ENCODE measurements around the gene ZNF32. TPM values are rescaled to one million over a fixed set of nuclear protein-coding genes. Genes with fewer than 3 reads are reported as not detected.
A peak's percentile ranks its signal among the peaks of the same experiment; 100 is the strongest.

The ZNF32 gene
- total RNA-seq, 2 experiments from 2014 or later = 12.5 to 13.7 TPM

DNA sequence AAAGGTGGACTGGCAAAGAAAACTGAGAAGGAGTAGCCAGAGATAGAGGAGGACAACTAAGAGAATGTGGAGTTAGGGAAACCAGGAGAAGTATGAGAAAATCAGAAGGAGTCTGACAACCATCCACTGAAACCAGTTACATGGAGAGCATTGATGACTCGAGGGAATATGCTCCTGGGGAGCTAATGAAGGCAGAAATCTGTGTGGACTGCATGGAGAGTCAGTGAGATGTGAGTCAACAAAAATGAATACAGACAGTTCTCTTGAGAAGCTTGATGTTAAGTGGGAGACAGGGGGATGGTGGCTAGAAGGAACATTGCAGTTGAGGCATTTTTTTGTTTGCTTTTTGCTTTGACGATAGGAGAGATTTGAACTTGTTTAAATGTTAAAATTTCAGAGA is 34.3 kb upstream of the ZNF32 start:
- ChIA-PET POLR2A (no interaction called here), CTCF (interaction anchor here (0.5 to 2.3 kb wide), 18 partner anchors 9 to 1100 kb away, joined by 3 to 26 read pairs (median 3); no protein-coding TSS in a partner anchor)
- no peak overlapping the region for H3K4me3 Mint-ChIP-seq
- H3K9me3 Mint-ChIP-seq = no peaks in the 10 kb centered on the region
- H3K27ac Mint-ChIP-seq = no peak overlapping the region
- ATAC-seq (no peak), DNase-seq (no peak)
- H3K36me3 Mint-ChIP-seq (ENCODE audit: low read depth) = no peaks in the 10 kb centered on the region
- intact Hi-C loops (cut with micrococcal nuclease) = loop anchor here (10.0 kb wide), 1 partner anchor 632 kb away; no protein-coding TSS in a partner anchor
- peaks cover 28% of the 10 kb centered on the region for H3K27me3 Mint-ChIP-seq
- TF ChIP-seq, protein P1, sequence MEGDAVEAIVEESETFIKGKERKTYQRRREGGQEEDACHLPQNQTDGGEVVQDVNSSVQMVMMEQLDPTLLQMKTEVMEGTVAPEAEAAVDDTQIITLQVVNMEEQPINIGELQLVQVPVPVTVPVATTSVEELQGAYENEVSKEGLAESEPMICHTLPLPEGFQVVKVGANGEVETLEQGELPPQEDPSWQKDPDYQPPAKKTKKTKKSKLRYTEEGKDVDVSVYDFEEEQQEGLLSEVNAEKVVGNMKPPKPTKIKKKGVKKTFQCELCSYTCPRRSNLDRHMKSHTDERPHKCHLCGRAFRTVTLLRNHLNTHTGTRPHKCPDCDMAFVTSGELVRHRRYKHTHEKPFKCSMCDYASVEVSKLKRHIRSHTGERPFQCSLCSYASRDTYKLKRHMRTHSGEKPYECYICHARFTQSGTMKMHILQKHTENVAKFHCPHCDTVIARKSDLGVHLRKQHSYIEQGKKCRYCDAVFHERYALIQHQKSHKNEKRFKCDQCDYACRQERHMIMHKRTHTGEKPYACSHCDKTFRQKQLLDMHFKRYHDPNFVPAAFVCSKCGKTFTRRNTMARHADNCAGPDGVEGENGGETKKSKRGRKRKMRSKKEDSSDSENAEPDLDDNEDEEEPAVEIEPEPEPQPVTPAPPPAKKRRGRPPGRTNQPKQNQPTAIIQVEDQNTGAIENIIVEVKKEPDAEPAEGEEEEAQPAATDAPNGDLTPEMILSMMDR (IDR thresholded peaks at IDR 0.05) = no peak
- H3K4me1 Mint-ChIP-seq (ENCODE audit: low read depth) = no peaks in the 10 kb centered on the region

DNA sequence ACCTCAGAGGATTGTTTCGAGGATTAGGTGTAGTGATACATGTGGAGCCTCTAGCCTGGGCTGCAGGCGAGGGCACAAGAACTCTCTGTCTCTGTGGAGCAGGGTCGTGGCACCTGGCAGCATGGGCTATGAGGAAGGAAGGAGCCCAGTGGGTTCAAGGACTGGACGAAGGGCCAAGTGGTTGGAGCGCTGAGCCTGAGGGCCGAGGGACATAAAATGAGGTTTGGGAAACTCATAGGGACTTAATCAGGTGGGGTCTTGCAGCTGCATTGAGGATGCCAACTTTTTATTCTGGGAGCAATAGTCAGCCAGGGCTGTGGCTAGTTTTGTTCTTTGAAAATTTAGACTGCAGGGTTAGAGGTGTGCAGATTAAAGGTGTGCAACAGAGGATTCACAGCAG is 33.0 kb upstream of the ZNF32 start:
- no peak overlapping the region for H3K27ac Mint-ChIP-seq

DNA sequence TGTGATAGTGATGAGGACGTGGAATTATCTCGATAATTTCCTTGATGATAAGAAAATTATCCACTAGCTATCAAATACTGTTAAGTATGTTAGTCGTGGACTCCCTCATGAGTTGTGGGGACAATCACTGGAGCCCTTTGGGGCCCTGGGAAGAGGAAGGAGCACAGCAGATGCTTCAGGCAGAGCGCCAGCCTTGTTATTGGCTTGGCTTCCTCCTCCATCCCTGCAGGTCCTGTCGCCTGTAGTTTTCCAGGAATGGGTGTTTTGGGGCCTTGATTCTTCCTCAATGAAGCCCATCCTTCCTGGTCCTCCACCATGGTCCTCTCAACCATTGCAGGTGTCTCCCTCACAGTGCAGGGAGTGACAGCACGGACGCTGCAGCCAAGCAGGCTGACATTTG is 32.5 kb upstream of the ZNF32 start:
- Mint-ChIP-seq H3K4me3 (no peak overlapping the region), H3K4me1 (ENCODE audit: low read depth) (no peaks in the 10 kb centered on the region), H3K27me3 (peaks cover 28% of the 10 kb centered on the region), H3K36me3 (ENCODE audit: low read depth) (no peaks in the 10 kb centered on the region), H3K9me3 (no peaks in the 10 kb centered on the region), H3K27ac (no peak overlapping the region)
- intact Hi-C loops (cut with micrococcal nuclease) = loop anchor here (10.0 kb wide), 1 partner anchor 634 kb away; no protein-coding TSS in a partner anchor
- ChIA-PET CTCF (interaction anchor here (1.1 kb wide), 1 partner anchor 8 kb away, joined by 3 read pairs; no protein-coding TSS in a partner anchor), POLR2A (interaction anchor here (0.9 kb wide), 1 partner anchor 9 kb away, joined by 3 read pairs; no protein-coding TSS in a partner anchor)
- TF ChIP-seq, protein P1 (IDR thresholded peaks at IDR 0.05) = no peak
- DNase-seq (no peak), ATAC-seq (no peak)

More for the DNA sequence above, 33.0 kb upstream of the ZNF32 start:
- no peak for ATAC-seq
- no peaks in the 10 kb centered on the region for H3K4me1 Mint-ChIP-seq (ENCODE audit: low read depth)
- H3K9me3 Mint-ChIP-seq = no peaks in the 10 kb centered on the region
- no peak overlapping the region for H3K4me3 Mint-ChIP-seq
- CTCF ChIA-PET = interaction anchor here (1.6 to 2.3 kb wide), 3 partner anchors 11 to 1101 kb away, joined by 3 to 13 read pairs (median 4); no protein-coding TSS in a partner anchor
- TF ChIP-seq, protein P1 (IDR thresholded peaks at IDR 0.05) = no peak
- peaks cover 28% of the 10 kb centered on the region for H3K27me3 Mint-ChIP-seq
- POLR2A ChIA-PET = interaction anchor here (0.9 kb wide), 1 partner anchor 9 kb away, joined by 3 read pairs; no protein-coding TSS in a partner anchor
- intact Hi-C loops (cut with micrococcal nuclease) = loop anchor here (10.0 kb wide), 1 partner anchor 633 kb away; no protein-coding TSS in a partner anchor
- DNase-seq = no peak
- H3K36me3 Mint-ChIP-seq (ENCODE audit: low read depth) = no peaks in the 10 kb centered on the region

DNA sequence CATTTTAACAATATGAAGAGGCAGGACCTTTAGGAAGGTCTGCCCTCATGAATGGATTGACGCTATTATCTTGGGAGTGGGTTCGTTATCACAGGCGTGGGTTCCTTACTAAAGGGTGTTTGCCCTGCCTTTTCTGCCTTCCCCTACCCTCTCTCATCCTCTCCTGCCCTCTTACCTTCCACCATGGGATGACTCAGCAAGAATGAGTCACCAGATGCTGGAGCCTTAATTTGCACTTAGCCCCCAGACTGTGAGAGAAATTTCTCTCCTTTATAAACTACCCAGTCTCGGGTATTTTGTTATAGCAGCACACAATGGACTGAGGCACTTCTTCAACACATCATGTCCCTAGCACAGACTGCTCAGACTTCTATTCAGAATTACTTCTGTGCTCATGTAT is 31.4 kb upstream of the ZNF32 start:
- intact Hi-C loops (cut with micrococcal nuclease) = loop anchor here (10.0 kb wide), 1 partner anchor 635 kb away; no protein-coding TSS in a partner anchor
- no peaks in the 10 kb centered on the region for H3K36me3 Mint-ChIP-seq (ENCODE audit: low read depth)
- H3K9me3 Mint-ChIP-seq = no peaks in the 10 kb centered on the region
- POLR2A ChIA-PET = no interaction called here
- no peak overlapping the region for H3K27ac Mint-ChIP-seq
- peaks cover 28% of the 10 kb centered on the region for H3K27me3 Mint-ChIP-seq
- no peak for DNase-seq
- peak; percentile 62 for ATAC-seq
- H3K4me3 Mint-ChIP-seq = no peak overlapping the region
- CTCF ChIA-PET = no interaction called here
- no peaks in the 10 kb centered on the region for H3K4me1 Mint-ChIP-seq (ENCODE audit: low read depth)
- TF ChIP-seq, protein P1 (IDR thresholded peaks at IDR 0.05) = no peak

DNA sequence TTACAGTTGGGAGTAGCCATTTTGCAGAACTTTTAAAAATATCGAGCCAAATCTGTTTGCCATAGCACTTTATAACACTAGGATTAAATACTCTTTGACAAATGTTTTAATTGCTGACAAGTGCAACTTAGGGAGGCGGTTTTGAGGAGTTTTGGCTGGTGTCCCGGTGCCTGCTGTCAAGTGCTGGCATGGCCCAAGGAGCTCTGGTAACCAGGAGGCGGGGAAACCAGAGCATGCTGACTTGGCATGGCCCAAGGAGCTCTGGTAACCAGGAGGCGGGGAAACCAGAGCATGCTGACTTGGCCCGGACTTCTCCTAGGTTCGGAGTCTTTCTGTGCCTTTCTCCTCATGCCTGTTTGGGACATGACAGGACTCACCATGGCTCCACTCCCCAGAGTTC is 30.8 kb upstream of the ZNF32 start:
- Mint-ChIP-seq H3K4me3 (no peak overlapping the region), H3K4me1 (ENCODE audit: low read depth) (no peaks in the 10 kb centered on the region), H3K27ac (no peak overlapping the region), H3K27me3 (peaks cover 28% of the 10 kb centered on the region), H3K9me3 (no peaks in the 10 kb centered on the region), H3K36me3 (ENCODE audit: low read depth) (no peaks in the 10 kb centered on the region)
- no peak for DNase-seq
- TF ChIP-seq, protein P1 (IDR thresholded peaks at IDR 0.05) = no peak
- intact Hi-C loops (cut with micrococcal nuclease) = no loop called here
- ChIA-PET CTCF (no interaction called here), POLR2A (no interaction called here)
- no peak for ATAC-seq
